GM18867 (cell line): Measurements from ENCODE around the gene TSEN54.

Experiments
- ATAC-seq: cut with Tn5 transposase; IDR thresholded peaks from one replicate; pipeline ENCODE4 v1.9.1; 2021; ENCODE audit warnings: mild to moderate bottlenecking, moderate library complexity; ENCODE audit not compliant: unreplicated experiment

TSEN54 gene

GRCh38 chr17:75539967-75540729 is 23.8 kb downstream of the TSEN54 start:
- ATAC-seq = no peak

GRCh38 chr17:75540923-75541503 is 24.7 kb downstream of the TSEN54 start:
- no peak for ATAC-seq

GRCh38 chr17:75542229-75542628 is 25.9 kb downstream of the TSEN54 start:
- ATAC-seq = no peak

- ATAC-seq = no peak
Observed at GRCh38 chr17:75542728-75543336, 26.5 kb downstream of the TSEN54 start.

- no peak for ATAC-seq
Observed at GRCh38 chr17:75544250-75544649, 27.9 kb downstream of the TSEN54 start.

GRCh38 chr17:75546181-75546580 is 29.9 kb downstream of the TSEN54 start:
- no peak for ATAC-seq

GRCh38 chr17:75547091-75547490 is 30.8 kb downstream of the TSEN54 start:
- no peak for ATAC-seq

GRCh38 chr17:75548813-75549212 is 32.5 kb downstream of the TSEN54 start:
- ATAC-seq = no peak

GRCh38 chr17:75549246-75550138 is 33.2 kb downstream of the TSEN54 start:
- ATAC-seq = no peak

- ATAC-seq = no peak
Observed at GRCh38 chr17:75550139-75550465, 33.8 kb downstream of the TSEN54 start.

GRCh38 chr17:75551266-75551665 is 34.9 kb downstream of the TSEN54 start:
- ATAC-seq = no peak

GRCh38 chr17:75552425-75553294 is 36.3 kb downstream of the TSEN54 start:
- no peak for ATAC-seq

GRCh38 chr17:75553295-75554110 is 37.2 kb downstream of the TSEN54 start:
- no peak for ATAC-seq

- ATAC-seq = no peak
Observed at GRCh38 chr17:75555679-75556153, 39.4 kb downstream of the TSEN54 start.

- no peak for ATAC-seq
Observed at GRCh38 chr17:75557075-75557851, 40.9 kb downstream of the TSEN54 start.

- no peak for ATAC-seq
Observed at GRCh38 chr17:75557852-75558665, 41.7 kb downstream of the TSEN54 start.

GRCh38 chr17:75558666-75559530 is 42.6 kb downstream of the TSEN54 start:
- ATAC-seq = no peak
